ENCODE results near the gene GTF2F1. TPM values are rescaled to one million over a fixed set of nuclear protein-coding genes. Genes with fewer than 3 reads are reported as not detected.
A peak's percentile ranks its signal among the peaks of the same experiment; 100 is the strongest.

Gene GTF2F1
- total and polyA plus RNA-seq, 7 donors: 34.9 to 78.3 (median 48.2) TPM

DNA sequence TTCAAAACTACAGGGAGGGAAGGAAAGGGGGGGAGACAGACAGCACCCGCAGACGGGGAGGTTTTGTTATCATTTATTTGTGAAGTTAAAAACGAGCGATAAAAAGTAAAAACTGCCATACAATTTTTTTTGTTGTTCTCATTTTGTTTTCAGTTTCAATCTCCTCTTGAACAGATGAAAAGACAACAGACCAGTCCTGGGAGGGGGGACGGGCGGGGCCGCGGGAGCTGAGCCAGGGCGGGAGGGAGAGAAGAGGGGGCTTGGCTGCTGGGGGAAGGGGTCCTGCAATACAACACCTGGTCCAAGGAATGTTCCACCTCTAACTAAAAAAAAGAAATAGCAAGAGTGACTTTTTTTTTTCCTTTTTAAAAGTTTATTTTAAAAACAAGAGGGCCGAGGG lies 20.3 kb upstream of the GTF2F1 start:
- TF ChIP-seq POLR2AphosphoS5 (IDR thresholded peaks at IDR 0.05) (no peak), POLR2A (IDR thresholded peaks at IDR 0.05) (no peak), EP300 (IDR thresholded peaks at IDR 0.05) (no peak)
- TF ChIP-seq, protein P1, sequence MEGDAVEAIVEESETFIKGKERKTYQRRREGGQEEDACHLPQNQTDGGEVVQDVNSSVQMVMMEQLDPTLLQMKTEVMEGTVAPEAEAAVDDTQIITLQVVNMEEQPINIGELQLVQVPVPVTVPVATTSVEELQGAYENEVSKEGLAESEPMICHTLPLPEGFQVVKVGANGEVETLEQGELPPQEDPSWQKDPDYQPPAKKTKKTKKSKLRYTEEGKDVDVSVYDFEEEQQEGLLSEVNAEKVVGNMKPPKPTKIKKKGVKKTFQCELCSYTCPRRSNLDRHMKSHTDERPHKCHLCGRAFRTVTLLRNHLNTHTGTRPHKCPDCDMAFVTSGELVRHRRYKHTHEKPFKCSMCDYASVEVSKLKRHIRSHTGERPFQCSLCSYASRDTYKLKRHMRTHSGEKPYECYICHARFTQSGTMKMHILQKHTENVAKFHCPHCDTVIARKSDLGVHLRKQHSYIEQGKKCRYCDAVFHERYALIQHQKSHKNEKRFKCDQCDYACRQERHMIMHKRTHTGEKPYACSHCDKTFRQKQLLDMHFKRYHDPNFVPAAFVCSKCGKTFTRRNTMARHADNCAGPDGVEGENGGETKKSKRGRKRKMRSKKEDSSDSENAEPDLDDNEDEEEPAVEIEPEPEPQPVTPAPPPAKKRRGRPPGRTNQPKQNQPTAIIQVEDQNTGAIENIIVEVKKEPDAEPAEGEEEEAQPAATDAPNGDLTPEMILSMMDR (IDR thresholded peaks at IDR 0.05): no peak
- intact Hi-C loops (cut with DNase I): no loop called here
- H3K36me3 ChIP-seq: peaks cover 37 to 45% (median 44%) of the 10 kb centered on the region in 4 donors
- no peaks in the 10 kb centered on the region for H3K27me3 ChIP-seq
- H3K4me1 ChIP-seq: peaks cover 0 to 15% (median 9%) of the 10 kb centered on the region in 4 donors
- no peak for DNase-seq
- H3K27ac ChIP-seq: peak overlapping the region in 3 of 4 donors; percentile 37 to 48 (median 46)
- no peak overlapping the region for H3K4me3 ChIP-seq
- WGBS, 2 donors: 28 to 58% methylated on average over 10 of the region's 10 CpGs
- no peaks in the 10 kb centered on the region for H3K9me3 ChIP-seq

DNA sequence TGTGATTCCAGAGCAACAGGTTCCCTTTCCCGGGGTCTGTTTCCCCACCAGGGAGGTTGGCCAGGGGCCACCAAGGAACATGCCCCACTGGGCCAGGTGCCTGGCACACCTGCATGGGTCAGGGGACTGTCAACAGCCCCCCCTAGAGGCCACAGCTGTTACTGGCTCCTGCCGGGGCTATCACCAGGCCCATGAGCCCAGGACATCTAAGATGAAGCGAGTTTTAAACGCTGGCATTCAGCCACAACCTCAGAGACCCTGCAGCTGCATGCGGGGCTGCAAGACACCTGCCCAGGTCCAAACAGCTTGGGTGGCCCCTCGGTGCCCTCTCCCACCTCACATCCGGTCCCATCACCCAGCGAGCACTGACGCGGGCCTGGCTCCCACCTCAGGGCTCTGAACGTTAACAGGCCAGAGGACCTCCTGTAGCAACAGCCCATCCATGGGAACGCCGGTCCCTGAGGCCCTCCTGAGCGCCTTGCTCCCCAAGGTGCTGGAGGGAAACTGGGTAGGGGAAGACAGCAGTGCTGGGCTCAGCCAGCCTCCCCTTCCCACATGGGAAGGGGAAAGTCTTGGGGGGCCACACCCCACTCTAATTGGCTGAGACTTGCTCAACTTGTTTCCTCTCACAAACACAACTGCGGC lies 19.6 kb upstream of the GTF2F1 start:
- DNase-seq: peak; percentile 66
- TF ChIP-seq POLR2A (IDR thresholded peaks at IDR 0.05): no peak
- TF ChIP-seq, protein P1 (IDR thresholded peaks at IDR 0.05): peak in 2 of 4 experiments; percentile 25 to 47
- H3K27me3 ChIP-seq: no peaks in the 10 kb centered on the region
- peaks cover 31 to 37% (median 37%) of the 10 kb centered on the region in 4 donors for H3K36me3 ChIP-seq
- H3K4me3 ChIP-seq: no peak overlapping the region
- no peaks in the 10 kb centered on the region for H3K9me3 ChIP-seq
- peak overlapping the region in 3 of 4 donors; percentile 18 to 46 (median 37) for H3K27ac ChIP-seq
- peaks cover 0 to 15% (median 6%) of the 10 kb centered on the region in 4 donors for H3K4me1 ChIP-seq
- intact Hi-C loops (cut with DNase I): no loop called here
- WGBS, 2 donors: 29 to 55% methylated on average over 15 of the region's 15 CpGs

DNA sequence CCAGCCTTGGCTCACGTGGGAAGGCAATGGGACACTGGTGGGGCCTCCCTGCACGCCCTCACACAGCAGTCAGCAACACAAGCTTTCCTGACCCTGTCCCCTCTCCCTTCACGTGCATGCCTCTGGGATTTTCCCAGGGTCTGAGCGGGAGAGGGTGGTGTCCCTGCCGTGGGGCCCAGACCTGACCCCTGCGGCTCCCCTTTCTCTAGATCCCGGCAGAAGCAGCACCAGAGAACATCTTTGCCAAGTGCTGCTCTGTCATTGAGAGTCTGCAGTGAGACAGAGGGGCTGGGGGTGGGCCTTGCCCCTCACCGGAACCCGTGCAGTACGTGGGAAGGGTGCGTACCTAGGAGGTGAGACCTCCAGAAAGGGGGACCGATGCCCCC lies 19.1 kb upstream of the GTF2F1 start:
- H3K36me3 ChIP-seq: peaks cover 25 to 32% (median 32%) of the 10 kb centered on the region in 4 donors
- TF ChIP-seq POLR2AphosphoS5 (IDR thresholded peaks at IDR 0.05): no peak
- TF ChIP-seq, protein P1 (IDR thresholded peaks at IDR 0.05): no peak
- TF ChIP-seq POLR2A (IDR thresholded peaks at IDR 0.05): no peak
- TF ChIP-seq EP300 (IDR thresholded peaks at IDR 0.05): no peak
- H3K27ac ChIP-seq: peak overlapping the region in 1 of 4 donors; percentile 46
- no peaks in the 10 kb centered on the region for H3K9me3 ChIP-seq
- H3K4me3 ChIP-seq: no peak overlapping the region
- no peaks in the 10 kb centered on the region for H3K27me3 ChIP-seq
- peaks cover 0 to 15% (median 6%) of the 10 kb centered on the region in 4 donors for H3K4me1 ChIP-seq
- WGBS, 2 donors: 65 to 82% methylated on average over 12 of the region's 12 CpGs
- DNase-seq: no peak
- intact Hi-C loops (cut with DNase I): no loop called here

DNA sequence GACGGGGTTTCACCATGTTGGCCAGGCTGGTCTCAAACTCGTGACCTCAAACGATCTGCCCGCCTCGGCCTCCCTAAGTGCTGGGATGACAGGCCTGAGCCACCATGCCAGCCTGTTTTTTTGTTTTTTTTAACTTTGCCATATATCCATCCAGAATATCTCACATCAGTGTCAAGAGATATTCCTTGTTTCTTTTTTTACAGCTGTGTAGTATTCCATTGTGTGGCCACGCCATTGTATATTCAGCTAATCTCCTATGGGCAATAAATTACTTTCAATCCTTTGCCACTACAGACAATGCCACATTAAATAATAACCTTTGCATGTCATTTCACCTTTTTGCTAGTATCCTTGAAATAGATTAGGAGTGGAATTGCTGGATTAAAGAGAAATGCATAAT lies 16.4 kb upstream of the GTF2F1 start:
- 87 to 88% methylated on average over 6 of the region's 6 CpGs for WGBS, 2 donors
- Histone ChIP-seq H3K27ac (no peak overlapping the region), H3K9me3 (no peaks in the 10 kb centered on the region), H3K36me3 (peaks cover 0 to 5% (median 5%) of the 10 kb centered on the region in 4 donors), H3K27me3 (no peaks in the 10 kb centered on the region), H3K4me1 (peaks cover 0 to 13% (median 6%) of the 10 kb centered on the region in 4 donors), H3K4me3 (no peak overlapping the region)
- DNase-seq: no peak
- intact Hi-C loops (cut with DNase I): no loop called here
- TF ChIP-seq, protein P1 (IDR thresholded peaks at IDR 0.05): no peak

DNA sequence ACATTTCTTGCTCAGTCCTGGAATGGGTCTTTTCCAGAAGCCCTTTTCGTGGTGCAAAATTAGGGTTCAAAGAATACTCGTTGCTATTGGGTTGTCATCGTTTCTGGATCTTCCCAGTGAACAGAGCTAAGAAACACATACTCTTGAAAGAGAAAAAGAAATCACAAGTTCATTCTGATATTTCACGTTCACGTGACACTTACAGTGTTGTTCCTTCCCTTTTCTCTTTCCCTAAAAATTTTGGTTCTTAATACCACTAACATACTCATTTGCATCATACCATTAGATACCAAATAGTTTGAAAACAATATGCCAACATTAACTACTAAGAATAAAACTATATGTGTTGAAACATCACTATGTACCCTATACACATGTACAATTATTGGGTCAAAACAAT lies 13.4 kb upstream of the GTF2F1 start:
- TF ChIP-seq POLR2A (IDR thresholded peaks at IDR 0.05) (no peak), POLR2AphosphoS5 (IDR thresholded peaks at IDR 0.05) (no peak), EP300 (IDR thresholded peaks at IDR 0.05) (no peak)
- TF ChIP-seq, protein P1 (IDR thresholded peaks at IDR 0.05): no peak
- H3K36me3 ChIP-seq: no peaks in the 10 kb centered on the region
- no peaks in the 10 kb centered on the region for H3K4me1 ChIP-seq
- H3K27ac ChIP-seq: no peak overlapping the region
- no peaks in the 10 kb centered on the region for H3K27me3 ChIP-seq
- intact Hi-C loops (cut with DNase I): no loop called here
- H3K4me3 ChIP-seq: no peak overlapping the region
- DNase-seq: no peak
- 90% methylated on average over 5 of the region's 5 CpGs for WGBS, 2 donors
- no peaks in the 10 kb centered on the region for H3K9me3 ChIP-seq
